Activated naive CD8-positive, alpha-beta T cell treated with anti-CD3 and anti-CD28 coated beads for 36 hours (primary cell): ENCODE measurements around the gene SLC26A9. TPM values are rescaled to one million over a fixed set of nuclear protein-coding genes. Genes with fewer than 3 reads are reported as not detected.

Source experiments
- DNase-seq: peaks from one replicate; pipeline ENCODE4 v3.0.0; 2021
- H3K27ac Mint-ChIP-seq: one replicate; pipeline ENCODE4 v1.8.0; 2022; ENCODE audit warnings: mild to moderate bottlenecking, moderate library complexity, mixed read lengths
- H3K27me3 Mint-ChIP-seq: one replicate; pipeline ENCODE4 v1.8.0; 2022; ENCODE audit warnings: mild to moderate bottlenecking, mixed read lengths
- H3K36me3 Mint-ChIP-seq: one replicate; pipeline ENCODE4 v1.8.0; 2021; ENCODE audit warnings: mild to moderate bottlenecking, mixed read lengths
- H3K4me1 Mint-ChIP-seq: one replicate; pipeline ENCODE4 v1.8.0; 2021; ENCODE audit warnings: mixed read lengths
- H3K4me3 Mint-ChIP-seq: one replicate; pipeline ENCODE4 v1.8.0; 2022; ENCODE audit warnings: mild to moderate bottlenecking, moderate library complexity, mixed read lengths
- H3K9me3 Mint-ChIP-seq: one replicate; pipeline ENCODE4 v1.8.0; 2022; ENCODE audit warnings: mixed read lengths
- total RNA-seq, 2 experiments: library from RNA; stranded (reverse); gene quantifications; one replicate each; pipeline ENCODE4 v1.2.3, GENCODE V29; 2021

SLC26A9 gene
- total RNA-seq, 2 experiments from 2014 or later, result not detected

- H3K36me3 Mint-ChIP-seq, result no peaks in the 10 kb centered on the region
- no peak overlapping the region for H3K27ac Mint-ChIP-seq
- peaks cover 12% of the 10 kb centered on the region for H3K9me3 Mint-ChIP-seq
- H3K27me3 Mint-ChIP-seq, result no peaks in the 10 kb centered on the region
- no peaks in the 10 kb centered on the region for H3K4me1 Mint-ChIP-seq
- no peak for DNase-seq
- no peak overlapping the region for H3K4me3 Mint-ChIP-seq
These were observed 33.6 kb upstream of the SLC26A9 start for GRCh38 chr1:205976708-205977401.

GRCh38 chr1:205976036-205976435, 32.8 kb upstream of the SLC26A9 start:
- H3K36me3 Mint-ChIP-seq, result no peaks in the 10 kb centered on the region
- no peak overlapping the region for H3K4me3 Mint-ChIP-seq
- no peaks in the 10 kb centered on the region for H3K4me1 Mint-ChIP-seq
- H3K27me3 Mint-ChIP-seq, result no peaks in the 10 kb centered on the region
- H3K9me3 Mint-ChIP-seq, result peaks cover 12% of the 10 kb centered on the region
- H3K27ac Mint-ChIP-seq, result no peak overlapping the region
- no peak for DNase-seq

GRCh38 chr1:205975387-205975998, 32.2 kb upstream of the SLC26A9 start:
- Mint-ChIP-seq H3K27ac (no peak overlapping the region), H3K27me3 (no peaks in the 10 kb centered on the region)

GRCh38 chr1:205974712-205975111, 31.5 kb upstream of the SLC26A9 start:
- Mint-ChIP-seq H3K9me3 (peaks cover 12% of the 10 kb centered on the region), H3K36me3 (no peaks in the 10 kb centered on the region), H3K27ac (no peak overlapping the region), H3K4me1 (no peaks in the 10 kb centered on the region), H3K4me3 (no peak overlapping the region), H3K27me3 (no peaks in the 10 kb centered on the region)
- no peak for DNase-seq

More at GRCh38 chr1:205975387-205975998, 32.2 kb upstream of the SLC26A9 start:
- no peak for DNase-seq
- Mint-ChIP-seq H3K4me1 (no peaks in the 10 kb centered on the region), H3K9me3 (peaks cover 12% of the 10 kb centered on the region), H3K36me3 (no peaks in the 10 kb centered on the region), H3K4me3 (no peak overlapping the region)

- Mint-ChIP-seq H3K27me3 (no peaks in the 10 kb centered on the region), H3K9me3 (peaks cover 12% of the 10 kb centered on the region), H3K4me1 (no peaks in the 10 kb centered on the region), H3K27ac (no peak overlapping the region), H3K36me3 (no peaks in the 10 kb centered on the region), H3K4me3 (no peak overlapping the region)
- DNase-seq, result no peak
These were observed 30.3 kb upstream of the SLC26A9 start for GRCh38 chr1:205973377-205974232.

- Mint-ChIP-seq H3K4me3 (no peak overlapping the region), H3K36me3 (no peaks in the 10 kb centered on the region), H3K4me1 (no peaks in the 10 kb centered on the region), H3K9me3 (peaks cover 12% of the 10 kb centered on the region), H3K27me3 (no peaks in the 10 kb centered on the region), H3K27ac (no peak overlapping the region)
- DNase-seq, result no peak
These were observed 29.4 kb upstream of the SLC26A9 start for GRCh38 chr1:205972491-205973168.

GRCh38 chr1:205972081-205972480, 28.8 kb upstream of the SLC26A9 start:
- no peak for DNase-seq
- H3K27me3 Mint-ChIP-seq, result no peaks in the 10 kb centered on the region
- H3K4me3 Mint-ChIP-seq, result no peak overlapping the region
- no peaks in the 10 kb centered on the region for H3K4me1 Mint-ChIP-seq
- H3K27ac Mint-ChIP-seq, result no peak overlapping the region
- H3K9me3 Mint-ChIP-seq, result peaks cover 12% of the 10 kb centered on the region
- no peaks in the 10 kb centered on the region for H3K36me3 Mint-ChIP-seq

GRCh38 chr1:205971082-205971481, 27.8 kb upstream of the SLC26A9 start:
- H3K4me1 Mint-ChIP-seq, result no peaks in the 10 kb centered on the region
- H3K27ac Mint-ChIP-seq, result no peak overlapping the region
- no peaks in the 10 kb centered on the region for H3K36me3 Mint-ChIP-seq
- H3K27me3 Mint-ChIP-seq, result no peaks in the 10 kb centered on the region
- DNase-seq, result no peak
- no peak overlapping the region for H3K4me3 Mint-ChIP-seq
- peaks cover 12% of the 10 kb centered on the region for H3K9me3 Mint-ChIP-seq

- H3K4me3 Mint-ChIP-seq, result no peak overlapping the region
These were observed 27.2 kb upstream of the SLC26A9 start for GRCh38 chr1:205970486-205970885.

GRCh38 chr1:205969229-205969628, 26.0 kb upstream of the SLC26A9 start:
- H3K27ac Mint-ChIP-seq, result no peak overlapping the region
- peaks cover 7% of the 10 kb centered on the region for H3K9me3 Mint-ChIP-seq
- no peaks in the 10 kb centered on the region for H3K4me1 Mint-ChIP-seq
- H3K4me3 Mint-ChIP-seq, result no peak overlapping the region
- no peaks in the 10 kb centered on the region for H3K27me3 Mint-ChIP-seq
- no peak for DNase-seq
- no peaks in the 10 kb centered on the region for H3K36me3 Mint-ChIP-seq

More at GRCh38 chr1:205970486-205970885, 27.2 kb upstream of the SLC26A9 start:
- H3K4me1 Mint-ChIP-seq, result no peaks in the 10 kb centered on the region
- peaks cover 12% of the 10 kb centered on the region for H3K9me3 Mint-ChIP-seq
- no peak for DNase-seq
- no peaks in the 10 kb centered on the region for H3K36me3 Mint-ChIP-seq
- H3K27me3 Mint-ChIP-seq, result no peaks in the 10 kb centered on the region
- no peak overlapping the region for H3K27ac Mint-ChIP-seq

- H3K4me3 Mint-ChIP-seq, result no peak overlapping the region
- no peaks in the 10 kb centered on the region for H3K4me1 Mint-ChIP-seq
- H3K27ac Mint-ChIP-seq, result no peak overlapping the region
- DNase-seq, result no peak
- no peaks in the 10 kb centered on the region for H3K36me3 Mint-ChIP-seq
- H3K27me3 Mint-ChIP-seq, result no peaks in the 10 kb centered on the region
- H3K9me3 Mint-ChIP-seq, result no peaks in the 10 kb centered on the region
These were observed 24.5 kb upstream of the SLC26A9 start for GRCh38 chr1:205967554-205968335.

GRCh38 chr1:205965036-205965884, 22.0 kb upstream of the SLC26A9 start:
- Mint-ChIP-seq H3K9me3 (no peaks in the 10 kb centered on the region), H3K36me3 (no peaks in the 10 kb centered on the region), H3K4me1 (peaks cover 8% of the 10 kb centered on the region), H3K27ac (no peak overlapping the region), H3K27me3 (peaks cover 9% of the 10 kb centered on the region), H3K4me3 (no peak overlapping the region)
- DNase-seq, result no peak

GRCh38 chr1:205963352-205964155, 20.3 kb upstream of the SLC26A9 start:
- no peaks in the 10 kb centered on the region for H3K36me3 Mint-ChIP-seq
- no peak for DNase-seq
- no peak overlapping the region for H3K4me3 Mint-ChIP-seq

More at GRCh38 chr1:205963352-205964155, 20.3 kb upstream of the SLC26A9 start:
- no peak overlapping the region for H3K27ac Mint-ChIP-seq
- peaks cover 21% of the 10 kb centered on the region for H3K27me3 Mint-ChIP-seq
- H3K4me1 Mint-ChIP-seq, result peaks cover 8% of the 10 kb centered on the region
- H3K9me3 Mint-ChIP-seq, result no peaks in the 10 kb centered on the region
